GM10266 (cell line): ENCODE measurements around the gene TMEM125.
A peak's percentile ranks its signal among the peaks of the same experiment; 100 is the strongest.

ENCODE experiments used
- DNase-seq: peaks from one replicate; pipeline ENCODE4 v3.0.0; 2012; ENCODE audit errors: extremely low spot score
- TF ChIP-seq, protein P1 (sequence below): IDR thresholded peaks from 2 replicates; pipeline ENCODE4 v1.5.1; 2012; ENCODE audit warnings: mild to moderate bottlenecking, low read depth; ENCODE audit not compliant: control insufficient read depth, insufficient read depth; ENCODE audit errors: missing control alignments

Gene TMEM125

DNA sequence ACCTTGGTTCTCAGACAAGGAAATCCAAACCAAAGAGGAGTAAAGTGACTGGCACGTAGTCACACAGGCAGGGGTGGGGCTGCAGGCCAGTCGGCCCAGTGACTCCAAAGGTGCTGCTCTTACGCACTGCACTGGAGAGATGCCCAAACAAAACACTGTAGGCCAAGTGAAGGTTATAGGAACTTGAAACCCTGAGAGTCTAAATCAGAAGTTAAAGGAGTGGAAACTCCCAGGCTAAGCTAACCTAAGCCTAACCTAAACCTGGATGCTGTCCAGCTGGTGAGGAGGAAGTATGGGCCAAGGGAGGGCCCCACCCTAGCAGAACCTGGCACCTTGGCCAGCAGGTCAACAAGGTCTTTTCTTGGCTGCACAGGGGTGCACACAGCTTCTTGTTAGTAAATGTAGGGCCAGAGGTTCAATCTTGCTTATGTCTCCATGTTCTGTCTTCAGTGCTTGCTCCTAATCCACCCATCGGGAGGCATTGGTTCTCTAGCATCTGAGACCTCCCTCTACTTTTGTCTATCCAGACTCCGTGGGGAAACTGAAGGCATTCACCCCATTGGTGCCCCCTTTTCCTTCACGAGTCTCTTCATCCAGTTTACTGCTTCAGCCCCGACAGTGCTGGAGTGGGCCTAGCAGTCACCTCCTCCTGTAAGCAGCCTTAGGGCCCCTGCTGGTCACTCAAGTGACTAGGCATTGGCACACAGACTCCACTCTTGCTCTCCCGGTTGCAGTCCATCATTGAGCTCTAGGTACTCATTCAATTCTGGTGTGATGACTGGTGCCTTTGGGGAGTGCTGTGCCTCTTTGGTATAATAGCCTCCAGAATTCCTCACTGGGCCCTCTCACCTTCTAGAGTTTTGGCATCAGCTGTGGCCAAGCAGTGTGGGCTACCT lies 12.9 kb upstream of the TMEM125 start:
- DNase-seq = no peak
- TF ChIP-seq, protein P1, sequence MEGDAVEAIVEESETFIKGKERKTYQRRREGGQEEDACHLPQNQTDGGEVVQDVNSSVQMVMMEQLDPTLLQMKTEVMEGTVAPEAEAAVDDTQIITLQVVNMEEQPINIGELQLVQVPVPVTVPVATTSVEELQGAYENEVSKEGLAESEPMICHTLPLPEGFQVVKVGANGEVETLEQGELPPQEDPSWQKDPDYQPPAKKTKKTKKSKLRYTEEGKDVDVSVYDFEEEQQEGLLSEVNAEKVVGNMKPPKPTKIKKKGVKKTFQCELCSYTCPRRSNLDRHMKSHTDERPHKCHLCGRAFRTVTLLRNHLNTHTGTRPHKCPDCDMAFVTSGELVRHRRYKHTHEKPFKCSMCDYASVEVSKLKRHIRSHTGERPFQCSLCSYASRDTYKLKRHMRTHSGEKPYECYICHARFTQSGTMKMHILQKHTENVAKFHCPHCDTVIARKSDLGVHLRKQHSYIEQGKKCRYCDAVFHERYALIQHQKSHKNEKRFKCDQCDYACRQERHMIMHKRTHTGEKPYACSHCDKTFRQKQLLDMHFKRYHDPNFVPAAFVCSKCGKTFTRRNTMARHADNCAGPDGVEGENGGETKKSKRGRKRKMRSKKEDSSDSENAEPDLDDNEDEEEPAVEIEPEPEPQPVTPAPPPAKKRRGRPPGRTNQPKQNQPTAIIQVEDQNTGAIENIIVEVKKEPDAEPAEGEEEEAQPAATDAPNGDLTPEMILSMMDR = no peak

DNA sequence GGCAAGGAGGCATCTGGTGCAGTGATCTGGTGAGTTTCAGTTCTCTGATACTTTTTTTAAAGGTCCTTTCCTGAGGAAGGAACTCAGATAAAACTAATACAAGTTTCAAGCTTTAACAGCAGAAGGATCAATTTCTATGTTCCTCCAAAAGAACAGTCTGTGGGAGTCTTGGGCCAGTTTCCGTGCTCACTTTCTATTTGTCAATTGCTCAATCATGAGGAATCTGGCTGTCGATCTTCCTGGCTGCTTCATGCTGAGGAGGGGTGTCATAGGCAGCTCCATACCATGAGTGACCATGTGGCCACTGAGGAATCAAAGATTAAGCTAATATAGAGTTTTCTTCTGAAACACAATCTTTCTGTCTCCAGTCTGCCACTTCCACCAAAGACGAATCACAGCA lies 11.4 kb upstream of the TMEM125 start:
- DNase-seq = no peak
- TF ChIP-seq, protein P1 = no peak

DNA sequence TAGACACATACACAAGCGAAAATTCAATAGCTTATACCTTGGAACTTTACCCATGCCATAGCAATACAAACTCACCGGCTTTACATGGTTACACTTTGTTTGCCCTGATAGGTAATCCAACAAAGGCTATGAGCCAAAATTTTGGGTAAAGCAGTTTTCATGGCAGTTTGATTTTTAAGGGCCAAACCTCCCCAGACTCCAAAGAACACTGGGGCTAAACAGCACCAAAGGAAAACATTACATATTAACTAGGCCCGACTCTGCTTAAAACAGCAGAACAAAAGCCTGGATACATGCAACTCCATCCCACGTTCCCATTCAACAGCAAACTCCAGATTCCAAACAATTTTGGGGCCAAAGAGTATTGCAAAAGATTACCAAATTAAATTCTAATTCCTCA lies 4.4 kb upstream of the TMEM125 start:
- no peak for DNase-seq

DNA sequence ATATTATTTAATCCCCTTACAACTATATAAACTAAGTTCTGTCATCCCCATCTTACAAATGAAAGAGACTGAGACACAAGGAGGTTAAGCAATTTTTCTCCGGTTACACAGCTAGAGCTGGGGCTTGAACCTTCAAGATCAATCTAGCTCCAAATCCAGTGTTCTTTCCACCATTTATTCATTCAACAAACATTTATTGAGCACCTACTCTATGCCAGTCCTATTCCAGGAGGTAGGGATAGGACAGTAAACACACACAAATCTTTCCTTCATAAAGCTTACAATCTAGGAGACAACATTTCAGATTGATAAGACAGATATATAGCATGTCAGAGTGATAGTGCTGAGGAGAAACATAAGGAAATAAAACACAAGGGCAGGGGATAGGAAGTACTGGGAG lies 2.9 kb upstream of the TMEM125 start:
- TF ChIP-seq, protein P1 = no peak
- no peak for DNase-seq

More for the DNA sequence above, 4.4 kb upstream of the TMEM125 start:
- TF ChIP-seq, protein P1 = no peak

DNA sequence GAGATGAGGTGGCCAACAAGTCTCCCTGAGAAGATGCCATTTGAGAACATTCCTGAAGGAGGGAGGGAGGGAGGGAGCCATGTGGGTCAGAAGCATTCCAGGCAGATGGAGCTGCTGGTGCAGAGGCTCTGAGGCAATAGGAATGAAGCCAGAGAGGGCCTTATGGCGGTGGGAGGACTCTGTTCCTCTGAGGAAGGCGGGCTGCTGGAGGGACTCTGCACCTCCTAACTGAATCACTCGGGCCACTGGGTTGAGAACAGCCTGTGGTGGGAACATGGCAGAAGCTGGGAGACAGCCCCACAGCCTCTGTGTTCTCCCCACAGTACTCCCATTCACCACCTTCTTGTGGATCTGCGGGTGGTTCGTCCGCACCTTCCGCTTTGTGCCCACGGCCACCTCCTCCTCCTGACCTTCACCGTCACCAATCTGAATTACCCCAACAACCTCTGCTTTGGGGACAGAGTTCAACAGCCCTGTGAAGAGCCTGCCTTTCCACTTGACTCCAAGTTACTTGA lies 2.4 kb upstream of the TMEM125 start:
- no peak for DNase-seq
- TF ChIP-seq, protein P1 = no peak

DNA sequence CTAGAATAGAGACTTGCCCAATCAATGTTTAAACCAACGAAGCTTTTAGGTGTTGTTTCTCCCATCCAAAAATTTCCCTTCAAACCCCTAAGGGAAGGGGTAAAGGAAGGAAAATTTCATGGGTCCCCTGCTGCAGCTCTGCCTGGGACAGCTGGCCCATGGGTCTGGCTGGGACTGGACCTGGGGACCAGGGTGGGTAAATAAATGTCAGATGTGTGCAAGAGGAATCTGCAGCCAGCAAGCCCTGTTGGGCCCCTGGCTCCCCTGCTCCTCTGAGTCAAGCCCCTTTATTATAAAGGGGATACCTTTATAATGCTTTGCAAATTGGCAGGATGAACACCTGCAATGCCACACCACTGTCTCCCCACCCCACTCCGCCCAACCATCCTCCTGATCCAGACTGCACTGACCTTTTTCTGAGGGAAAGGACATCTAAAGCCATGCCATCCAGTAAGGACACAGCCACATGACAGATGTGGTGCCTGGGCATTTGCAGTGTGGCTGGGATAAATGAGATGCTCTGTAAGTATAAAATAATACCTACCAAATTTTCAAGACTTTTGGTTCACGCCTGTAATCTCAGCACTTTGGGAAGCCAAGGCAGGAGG lies 1.9 kb upstream of the TMEM125 start:
- DNase-seq = no peak
- TF ChIP-seq, protein P1 = no peak

DNA sequence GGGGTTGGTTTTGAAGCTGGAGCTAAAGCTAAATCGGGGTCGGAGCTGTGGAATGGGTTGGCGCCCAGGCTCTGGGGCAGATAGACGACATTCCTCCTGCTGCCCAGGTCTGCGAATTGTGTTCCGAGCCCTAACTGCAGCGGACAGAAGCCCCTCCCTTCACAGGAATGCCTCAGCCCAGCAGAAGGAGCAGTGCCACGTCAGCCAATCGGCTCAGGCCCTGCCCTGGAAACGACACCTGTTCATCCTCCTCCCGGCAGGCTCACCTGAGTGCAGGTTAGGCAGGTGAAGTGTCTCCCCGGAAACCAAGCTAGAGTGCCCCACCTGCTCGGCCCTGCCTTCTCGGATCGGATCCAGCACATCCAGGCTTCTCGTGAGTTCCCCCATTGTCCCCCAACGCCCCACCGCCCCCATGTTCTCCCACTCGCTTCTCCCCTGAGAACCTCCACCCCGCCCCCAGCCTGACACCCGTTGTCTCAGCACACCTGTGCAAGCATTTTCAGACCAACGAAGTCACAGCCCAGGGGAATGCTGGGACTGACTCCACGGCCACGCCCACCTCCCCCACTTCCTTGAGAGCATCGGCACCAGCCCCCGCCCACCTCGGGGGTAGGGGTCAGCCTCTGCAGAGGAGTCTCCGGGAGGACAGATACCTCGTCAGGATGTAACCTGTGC lies 775 bp downstream of the TMEM125 start:
- peak; percentile 55 for DNase-seq
- TF ChIP-seq, protein P1 = no peak
